Measurements from ENCODE around the gene MSMP.

MSMP gene

GRCh38 chr9:35754264-35754663 is at the start of gene MSMP:
Gene MSMP (minus strand): TSS chr9:35754276. CDS start chr9:35754129, 147 bp downstream.
- TF ChIP-seq, protein P1, sequence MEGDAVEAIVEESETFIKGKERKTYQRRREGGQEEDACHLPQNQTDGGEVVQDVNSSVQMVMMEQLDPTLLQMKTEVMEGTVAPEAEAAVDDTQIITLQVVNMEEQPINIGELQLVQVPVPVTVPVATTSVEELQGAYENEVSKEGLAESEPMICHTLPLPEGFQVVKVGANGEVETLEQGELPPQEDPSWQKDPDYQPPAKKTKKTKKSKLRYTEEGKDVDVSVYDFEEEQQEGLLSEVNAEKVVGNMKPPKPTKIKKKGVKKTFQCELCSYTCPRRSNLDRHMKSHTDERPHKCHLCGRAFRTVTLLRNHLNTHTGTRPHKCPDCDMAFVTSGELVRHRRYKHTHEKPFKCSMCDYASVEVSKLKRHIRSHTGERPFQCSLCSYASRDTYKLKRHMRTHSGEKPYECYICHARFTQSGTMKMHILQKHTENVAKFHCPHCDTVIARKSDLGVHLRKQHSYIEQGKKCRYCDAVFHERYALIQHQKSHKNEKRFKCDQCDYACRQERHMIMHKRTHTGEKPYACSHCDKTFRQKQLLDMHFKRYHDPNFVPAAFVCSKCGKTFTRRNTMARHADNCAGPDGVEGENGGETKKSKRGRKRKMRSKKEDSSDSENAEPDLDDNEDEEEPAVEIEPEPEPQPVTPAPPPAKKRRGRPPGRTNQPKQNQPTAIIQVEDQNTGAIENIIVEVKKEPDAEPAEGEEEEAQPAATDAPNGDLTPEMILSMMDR (IDR thresholded peaks at IDR 0.05; ENCODE audit: low read depth, low read length, missing control alignments) = no peak
- no peak within 1 kb of the TSS for H3K4me3 ChIP-seq (ENCODE audit: low read depth, low read length)
- H3K27ac ChIP-seq = no peak within 1 kb of the TSS
- H3K36me3 ChIP-seq (replicated peaks) = peaks cover 27% of the 10 kb centered on the region
- no peak for DNase-seq
- in situ Hi-C loops (cut with HindIII; ENCODE audit: low pct_ligation_motif_present, low sequenced_read_pairs) = no loop called here
- H3K27me3 ChIP-seq (replicated peaks) = no peaks in the 10 kb centered on the region

DNA sequence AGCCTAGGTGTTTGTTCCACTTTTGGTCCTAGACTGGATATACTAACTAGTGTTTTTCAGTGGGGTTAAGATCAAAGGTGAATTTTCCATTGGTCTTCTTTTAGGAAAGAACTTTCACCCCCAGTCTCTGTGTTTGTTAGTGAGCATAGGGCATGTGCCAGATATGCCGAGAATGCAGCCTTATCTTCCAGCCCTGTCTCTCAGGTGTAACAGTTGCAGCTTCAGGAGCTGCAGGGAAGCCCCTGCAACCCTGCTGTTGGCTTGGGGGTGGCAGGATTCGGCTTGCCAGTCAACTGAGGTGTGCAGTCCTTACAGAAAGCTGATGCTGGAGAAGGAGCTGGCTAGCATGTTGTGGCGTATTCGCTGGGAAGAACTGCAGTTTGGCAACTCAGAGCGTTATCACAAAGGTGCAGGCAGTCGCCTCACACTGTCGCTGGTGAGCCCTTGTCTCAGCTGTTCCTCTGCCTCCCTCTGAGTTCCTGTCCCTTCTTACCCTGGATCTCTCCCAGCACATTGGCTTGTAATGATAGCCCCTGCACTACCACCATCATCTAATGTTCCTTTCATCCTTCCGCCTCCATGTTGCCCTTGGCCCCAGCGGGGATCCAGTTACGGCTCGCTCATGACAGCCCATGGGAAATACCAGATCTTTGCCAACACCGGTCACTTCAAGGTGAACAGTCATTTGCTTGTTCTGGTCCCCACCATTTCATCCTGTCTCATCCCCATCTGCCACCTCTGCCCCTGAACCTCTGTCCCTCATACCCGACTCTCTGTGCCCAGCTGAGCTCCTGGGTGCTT is 47.5 kb upstream of the MSMP start:
- Histone ChIP-seq H3K4me3 (ENCODE audit: low read depth, low read length) (no peak overlapping the region), H3K36me3 (replicated peaks) (peaks cover 5% of the 10 kb centered on the region), H3K27ac (no peak overlapping the region), H3K27me3 (replicated peaks) (no peaks in the 10 kb centered on the region)
- TF ChIP-seq, protein P1 (IDR thresholded peaks at IDR 0.05; ENCODE audit: low read depth, low read length, missing control alignments) = no peak
- DNase-seq = no peak
- in situ Hi-C loops (cut with HindIII; ENCODE audit: low pct_ligation_motif_present, low sequenced_read_pairs) = no loop called here

- peaks cover 2% of the 10 kb centered on the region for H3K36me3 ChIP-seq (replicated peaks)
- DNase-seq = no peak
- no peaks in the 10 kb centered on the region for H3K27me3 ChIP-seq (replicated peaks)
- H3K27ac ChIP-seq = no peak overlapping the region
- in situ Hi-C loops (cut with HindIII; ENCODE audit: low pct_ligation_motif_present, low sequenced_read_pairs) = no loop called here
- TF ChIP-seq, protein P1 (IDR thresholded peaks at IDR 0.05; ENCODE audit: low read depth, low read length, missing control alignments) = no peak
- H3K4me3 ChIP-seq (ENCODE audit: low read depth, low read length) = no peak overlapping the region
Observed at GRCh38 chr9:35800530-35800929, 46.5 kb upstream of the MSMP start.

- no peak overlapping the region for H3K27ac ChIP-seq
Observed at GRCh38 chr9:35798658-35799374, 44.7 kb upstream of the MSMP start.

DNA sequence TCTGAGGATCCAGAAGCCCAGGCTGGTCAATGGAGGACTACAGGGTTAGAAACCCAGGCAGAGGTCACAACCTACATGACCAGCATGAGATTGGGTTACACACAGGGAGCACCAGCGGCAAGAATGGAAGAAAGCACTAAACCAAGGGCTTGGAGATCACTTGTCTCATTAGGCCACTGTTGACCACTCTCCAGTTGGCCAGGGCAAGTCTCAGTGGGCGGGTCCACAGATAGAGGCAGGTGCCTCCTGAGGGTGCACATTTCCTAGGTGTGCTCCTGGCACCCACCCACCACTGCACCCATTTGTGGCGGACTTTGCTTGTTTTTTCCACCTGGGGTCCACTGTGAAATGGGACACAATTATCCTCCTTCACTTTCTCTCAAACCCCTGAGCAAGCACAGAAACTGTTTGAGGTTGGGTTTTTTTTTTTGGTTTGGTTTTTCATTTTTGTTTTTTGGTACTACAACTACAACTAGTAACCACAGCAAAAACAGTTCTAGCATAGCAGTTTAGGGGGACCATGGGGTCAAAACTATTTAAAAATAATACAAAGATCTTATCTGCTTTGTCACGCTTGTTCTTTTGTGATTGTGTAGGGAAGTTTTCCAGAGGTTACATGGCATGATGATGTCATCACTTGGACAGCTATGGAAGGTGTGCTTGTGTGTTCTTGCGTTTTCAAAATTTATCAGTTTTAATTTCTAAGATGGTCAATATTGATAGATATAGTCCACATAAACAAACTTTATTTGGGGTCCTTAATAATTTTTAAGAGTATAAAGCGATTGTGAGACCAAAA is 43.4 kb upstream of the MSMP start:
- no peak for DNase-seq
- Histone ChIP-seq H3K36me3 (replicated peaks) (peaks cover 1% of the 10 kb centered on the region), H3K27ac (no peak overlapping the region), H3K27me3 (replicated peaks) (no peaks in the 10 kb centered on the region), H3K4me3 (ENCODE audit: low read depth, low read length) (no peak overlapping the region)
- TF ChIP-seq, protein P1 (IDR thresholded peaks at IDR 0.05; ENCODE audit: low read depth, low read length, missing control alignments) = no peak
- in situ Hi-C loops (cut with HindIII; ENCODE audit: low pct_ligation_motif_present, low sequenced_read_pairs) = no loop called here

More at GRCh38 chr9:35798658-35799374, 44.7 kb upstream of the MSMP start:
- Histone ChIP-seq H3K27me3 (replicated peaks) (no peaks in the 10 kb centered on the region), H3K4me3 (ENCODE audit: low read depth, low read length) (no peak overlapping the region), H3K36me3 (replicated peaks) (peaks cover 2% of the 10 kb centered on the region)
- TF ChIP-seq, protein P1 (IDR thresholded peaks at IDR 0.05; ENCODE audit: low read depth, low read length, missing control alignments) = no peak
- in situ Hi-C loops (cut with HindIII; ENCODE audit: low pct_ligation_motif_present, low sequenced_read_pairs) = no loop called here
- peak; percentile 31 for DNase-seq

Measured in brain microvascular endothelial cell (primary cell).